LNCAP (cell line): ENCODE results near the gene CDK5R1.

Experiments used
- CTCF ChIP-seq: fragments of 450-650 bp; IDR thresholded peaks from 2 replicates; pipeline ENCODE4 v1.5.1; 2017; ENCODE audit warnings: mild to moderate bottlenecking

CDK5R1 gene

GRCh38 chr17:32536736-32537643 lies 50.2 kb downstream of the CDK5R1 start:
- no peak for TF ChIP-seq CTCF
